GM10248 (cell line): ENCODE results near the gene PRKCE.

ENCODE experiments used
- CTCF ChIA-PET: fragments of 300-600 bp; sonication (Branson Sonifier 250); formaldehyde crosslinking; extraction: SDS; loops from one replicate; lab custom pipeline; 2021; ENCODE audit warnings: antibody characterized with exemption; lab: Yijun Ruan, JAX
- POLR2A ChIA-PET: fragments of 350-650 bp; sonication (Branson Sonifier 250); formaldehyde crosslinking; extraction: SDS; loops from one replicate; lab custom pipeline; 2020; ENCODE audit warnings: antibody characterized with exemption; lab: Yijun Ruan, JAX
- DNase-seq: peaks from one replicate; pipeline ENCODE4 v3.0.0; 2012; ENCODE audit errors: extremely low spot score
- CTCF ChIP-seq: IDR thresholded peaks from 2 replicates; pipeline ENCODE4 v1.5.1; 2012; ENCODE audit warnings: mild to moderate bottlenecking, low read depth; ENCODE audit errors: extremely low read depth, missing control alignments, control extremely low read depth

Gene PRKCE

DNA sequence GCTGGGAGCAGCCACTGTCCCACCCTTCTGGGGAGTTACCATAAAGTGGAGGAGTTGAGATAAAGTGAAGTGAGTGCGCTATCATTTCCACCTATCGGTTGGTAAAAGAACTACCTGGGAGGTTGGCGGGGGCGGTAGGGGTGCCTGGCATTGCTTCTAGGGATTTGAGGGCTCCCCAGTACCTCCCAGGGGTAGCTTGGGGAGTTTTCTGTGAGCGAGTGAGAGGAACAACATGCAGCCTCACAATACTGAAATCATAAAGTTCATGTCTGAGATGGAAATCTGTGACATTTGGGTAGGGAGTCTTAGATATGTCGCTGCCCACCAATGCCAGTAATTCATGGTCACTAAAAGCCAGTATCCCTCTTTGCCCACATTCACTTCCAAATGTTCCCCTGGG is 68.7 kb downstream of the PRKCE start:
- no peak for TF ChIP-seq CTCF
- no peak for DNase-seq
- ChIA-PET CTCF (interaction anchor here (0.9 to 3.0 kb wide), 6 partner anchors 8 to 194 kb away, joined by 3 to 8 read pairs (median 4); no protein-coding TSS in a partner anchor), POLR2A (no interaction called here)

DNA sequence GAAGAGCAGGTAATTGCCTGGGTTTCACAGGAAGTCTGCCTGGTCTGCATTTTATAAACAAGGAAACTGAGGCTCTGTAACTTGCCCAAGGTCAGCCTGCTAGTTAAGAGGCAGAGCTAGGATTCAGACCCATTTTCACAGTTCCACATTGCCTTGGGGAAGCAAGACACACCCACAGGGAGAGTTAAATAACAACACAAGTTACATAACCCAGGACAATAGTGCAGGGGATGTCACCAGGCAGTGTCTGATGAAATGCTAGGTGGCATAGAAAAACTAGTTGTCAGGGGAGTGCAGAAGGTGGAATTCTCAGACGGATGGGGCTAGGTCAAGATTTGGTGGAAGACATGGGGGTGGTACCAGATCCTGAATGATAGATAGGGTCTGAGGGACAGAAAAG is 69.7 kb downstream of the PRKCE start:
- CTCF ChIA-PET = interaction anchor here (1.3 to 3.0 kb wide), 3 partner anchors 7 to 193 kb away, joined by 3 to 8 read pairs (median 4); no protein-coding TSS in a partner anchor
- no peak for DNase-seq
- POLR2A ChIA-PET = no interaction called here
- TF ChIP-seq CTCF = no peak

DNA sequence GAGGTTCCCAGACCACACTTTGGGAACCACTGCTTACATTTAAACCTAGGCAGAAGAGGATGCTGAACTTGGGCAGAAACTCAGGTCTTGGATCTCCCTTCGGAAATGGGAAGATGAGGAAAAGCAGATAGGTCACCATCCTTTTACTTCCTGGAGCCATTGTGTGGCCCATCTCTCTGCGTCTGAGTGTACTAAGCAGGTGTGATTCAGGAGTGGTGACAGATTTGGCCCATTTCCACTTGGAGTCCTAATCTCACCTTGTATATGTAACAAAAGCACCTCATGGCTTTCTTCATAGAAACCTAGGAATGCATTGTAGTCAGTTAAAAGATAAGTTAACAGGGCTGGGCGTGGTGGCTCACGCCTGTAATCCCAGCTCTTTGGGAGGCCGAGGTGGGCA is 71.0 kb downstream of the PRKCE start:
- no peak for TF ChIP-seq CTCF
- POLR2A ChIA-PET = no interaction called here
- CTCF ChIA-PET = no interaction called here
- no peak for DNase-seq

- ChIA-PET CTCF (interaction anchor here (0.9 to 3.2 kb wide), 4 partner anchors 11 to 57 kb away, joined by 3 to 16 read pairs (median 4); no protein-coding TSS in a partner anchor), POLR2A (no interaction called here)
- no peak for TF ChIP-seq CTCF
- DNase-seq = no peak
Measured at GRCh38 chr2:45723857-45724256, 72.4 kb downstream of the PRKCE start.

- no peak for TF ChIP-seq CTCF
- no peak for DNase-seq
- ChIA-PET POLR2A (no interaction called here), CTCF (interaction anchor here (1.0 to 3.2 kb wide), 5 partner anchors 10 to 54 kb away, joined by 3 to 16 read pairs (median 4); no protein-coding TSS in a partner anchor)
Measured at GRCh38 chr2:45724335-45724734, 72.9 kb downstream of the PRKCE start.

DNA sequence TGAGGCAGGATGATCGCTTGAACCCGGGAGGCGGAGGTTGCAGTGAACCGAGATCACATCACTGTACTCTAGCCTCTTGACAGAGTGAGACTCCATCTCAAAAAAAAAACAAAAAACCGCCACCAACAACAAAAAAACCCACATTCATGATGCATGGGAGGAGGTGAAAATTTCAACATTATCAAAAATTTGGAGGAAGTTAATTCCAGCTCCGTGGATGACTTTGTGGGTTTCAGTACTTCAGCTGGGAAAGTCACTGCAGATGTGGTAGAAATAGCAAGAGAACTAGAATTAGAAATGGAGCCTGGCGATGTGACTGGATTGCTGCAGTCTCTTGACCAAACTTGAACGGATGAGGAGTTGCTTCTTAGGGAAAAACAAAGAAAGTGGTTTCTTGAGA is 74.3 kb downstream of the PRKCE start:
- no peak for TF ChIP-seq CTCF
- POLR2A ChIA-PET = interaction anchor here (0.6 kb wide), 1 partner anchor 18 kb away, joined by 3 read pairs; no protein-coding TSS in a partner anchor
- CTCF ChIA-PET = interaction anchor here (1.1 to 3.2 kb wide), 3 partner anchors 9 to 25 kb away, joined by 3 to 16 read pairs (median 3); no protein-coding TSS in a partner anchor
- no peak for DNase-seq

GRCh38 chr2:45726188-45726587 is 74.7 kb downstream of the PRKCE start:
- POLR2A ChIA-PET = no interaction called here
- CTCF ChIA-PET = interaction anchor here (1.1 kb wide), 2 partner anchors 26 to 53 kb away, joined by 3 read pairs; no protein-coding TSS in a partner anchor
- no peak for DNase-seq
- TF ChIP-seq CTCF = no peak
